ENCODE results near the gene EIF5A. TPM values are rescaled to one million over a fixed set of nuclear protein-coding genes. Genes with fewer than 3 reads are reported as not detected.
A peak's percentile ranks its signal among the peaks of the same experiment; 100 is the strongest.

Gene EIF5A
- total and polyA plus RNA-seq, 2 of the 8 experiments (the other 6 are each of a cell fraction or from before 2014, with no cell fraction given): 717 to 1,172 TPM

DNA sequence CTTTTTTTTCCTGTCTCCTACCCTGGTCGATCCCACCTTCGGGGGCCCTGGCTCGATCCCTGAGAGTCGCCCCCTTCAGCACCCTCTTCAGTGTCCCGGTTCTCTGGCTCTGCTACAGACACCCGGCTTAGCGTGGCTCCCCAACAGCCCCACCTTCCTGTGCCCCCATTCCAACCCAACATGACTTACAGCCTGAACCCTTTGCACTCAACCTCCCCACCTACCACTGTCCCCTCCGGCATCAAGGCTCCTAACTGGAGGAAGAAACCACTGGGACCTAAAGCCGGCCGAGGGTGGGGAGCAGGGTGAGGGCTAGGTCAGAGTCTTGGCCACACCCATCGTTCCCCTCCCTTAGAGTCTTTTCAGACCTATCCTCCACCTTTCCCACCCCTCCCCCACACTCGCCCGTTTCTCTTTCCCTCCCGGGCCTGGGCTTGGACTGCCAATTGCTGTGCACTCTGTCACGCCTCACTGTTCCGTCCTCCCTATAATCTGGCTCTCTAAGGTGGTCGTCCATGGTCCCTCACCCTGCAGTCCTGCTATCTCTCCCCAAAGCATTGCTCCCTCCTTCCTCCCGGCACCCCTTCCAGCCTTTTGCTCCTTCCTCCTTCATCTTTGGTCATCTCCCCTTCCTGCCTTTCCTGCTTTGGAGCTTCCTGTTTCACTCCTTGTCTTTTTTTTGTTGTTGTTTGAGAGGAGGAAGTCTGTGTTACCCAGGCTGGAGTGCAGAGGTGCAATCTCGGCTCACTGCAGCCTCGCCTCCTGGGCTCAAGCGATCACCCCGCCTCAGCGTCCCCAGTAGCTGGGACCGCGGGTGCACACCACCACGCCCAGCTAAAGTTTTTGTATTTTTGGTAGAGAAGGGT is 44.3 kb upstream of the EIF5A start (continued):
- TF ChIP-seq, protein P1, sequence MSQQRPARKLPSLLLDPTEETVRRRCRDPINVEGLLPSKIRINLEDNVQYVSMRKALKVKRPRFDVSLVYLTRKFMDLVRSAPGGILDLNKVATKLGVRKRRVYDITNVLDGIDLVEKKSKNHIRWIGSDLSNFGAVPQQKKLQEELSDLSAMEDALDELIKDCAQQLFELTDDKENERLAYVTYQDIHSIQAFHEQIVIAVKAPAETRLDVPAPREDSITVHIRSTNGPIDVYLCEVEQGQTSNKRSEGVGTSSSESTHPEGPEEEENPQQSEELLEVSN (IDR thresholded peaks at IDR 0.05): no peak
- TF ChIP-seq CREB1 (IDR thresholded peaks at IDR 0.05): no peak; the same call in 1 of the 2 replicates
- TF ChIP-seq JUN (IDR thresholded peaks at IDR 0.05; ENCODE audit: low read depth, low read length): no peak
- TF ChIP-seq, protein P2, sequence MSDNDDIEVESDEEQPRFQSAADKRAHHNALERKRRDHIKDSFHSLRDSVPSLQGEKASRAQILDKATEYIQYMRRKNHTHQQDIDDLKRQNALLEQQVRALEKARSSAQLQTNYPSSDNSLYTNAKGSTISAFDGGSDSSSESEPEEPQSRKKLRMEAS (IDR thresholded peaks at IDR 0.05): no peak
- no peak for TF ChIP-seq CBX5 (IDR thresholded peaks at IDR 0.05; ENCODE audit: low read depth, low read length)
- TF ChIP-seq SIRT6 (IDR thresholded peaks at IDR 0.05; ENCODE audit: low read length): no peak
- no peak for TF ChIP-seq TEAD4 (IDR thresholded peaks at IDR 0.05; ENCODE audit: low read depth, low read length)
- no peak for TF ChIP-seq FOSL1 (IDR thresholded peaks at IDR 0.05; ENCODE audit: insufficient read depth, low read depth, low read length)
- no peak for TF ChIP-seq EGR1 (IDR thresholded peaks at IDR 0.05; ENCODE audit: borderline replicate concordance, low read depth, low read length)
- TF ChIP-seq HDAC2 (IDR thresholded peaks at IDR 0.05; ENCODE audit: borderline replicate concordance in 1 of 2, low read depth in 2 of 2, low read length in 2 of 2): no peak
- no peak for TF ChIP-seq ZNF274 (IDR thresholded peaks at IDR 0.05; ENCODE audit: borderline replicate concordance, extremely low read depth, low read length)
- TF ChIP-seq, protein P3, sequence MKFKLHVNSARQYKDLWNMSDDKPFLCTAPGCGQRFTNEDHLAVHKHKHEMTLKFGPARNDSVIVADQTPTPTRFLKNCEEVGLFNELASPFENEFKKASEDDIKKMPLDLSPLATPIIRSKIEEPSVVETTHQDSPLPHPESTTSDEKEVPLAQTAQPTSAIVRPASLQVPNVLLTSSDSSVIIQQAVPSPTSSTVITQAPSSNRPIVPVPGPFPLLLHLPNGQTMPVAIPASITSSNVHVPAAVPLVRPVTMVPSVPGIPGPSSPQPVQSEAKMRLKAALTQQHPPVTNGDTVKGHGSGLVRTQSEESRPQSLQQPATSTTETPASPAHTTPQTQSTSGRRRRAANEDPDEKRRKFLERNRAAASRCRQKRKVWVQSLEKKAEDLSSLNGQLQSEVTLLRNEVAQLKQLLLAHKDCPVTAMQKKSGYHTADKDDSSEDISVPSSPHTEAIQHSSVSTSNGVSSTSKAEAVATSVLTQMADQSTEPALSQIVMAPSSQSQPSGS (IDR thresholded peaks at IDR 0.05; ENCODE audit: low read length): no peak; the same call in 1 of the 2 replicates
- no peak for TF ChIP-seq POU5F1 (IDR thresholded peaks at IDR 0.05; ENCODE audit: low read depth, low read length)
- no peak for TF ChIP-seq SAP30 (IDR thresholded peaks at IDR 0.05; ENCODE audit: insufficient read depth, insufficient replicate concordance, low read length)
- no peak; the same call in 1 of the 2 replicates for TF ChIP-seq SP4 (IDR thresholded peaks at IDR 0.05; ENCODE audit: low read length)
- no peak for TF ChIP-seq BACH1 (IDR thresholded peaks at IDR 0.05; ENCODE audit: low read length)
- TF ChIP-seq MAFK (IDR thresholded peaks at IDR 0.05; ENCODE audit: low read depth, low read length): no peak
- no peak for TF ChIP-seq CTBP2 (IDR thresholded peaks at IDR 0.05; ENCODE audit: borderline replicate concordance, insufficient read depth, insufficient read length, low read length)
- TF ChIP-seq SP1 (IDR thresholded peaks at IDR 0.05; ENCODE audit: low read depth, low read length): peak; percentile 76
- TF ChIP-seq RFX5 (IDR thresholded peaks at IDR 0.05; ENCODE audit: borderline replicate concordance, low read depth, low read length): no peak
- no peak for TF ChIP-seq SP2 (IDR thresholded peaks at IDR 0.05; ENCODE audit: low read length)
- no peak for TF ChIP-seq SRF (IDR thresholded peaks at IDR 0.05; ENCODE audit: low read depth, low read length)

Measured in H1 (cell line).